Hair follicular keratinocyte (primary cell): ENCODE results near the gene LATS2. TPM values are rescaled to one million over a fixed set of nuclear protein-coding genes. Genes with fewer than 3 reads are reported as not detected.

Experiments used
- total RNA-seq: library from RNA; depleted of rRNA; stranded (reverse); fragments of >200 nt; gene quantifications from 2 replicates; pipeline ENCODE4 v1.2.3, GENCODE V29; 2015

The LATS2 gene
- total RNA-seq: 7.1 and 10.5 TPM in 2 replicates

GRCh38 chr13:21061029-21061763 is at the start of gene LATS2:
Gene LATS2, minus strand, starts transcription at chr13:21061586. Its CDS starts 15,560 bp downstream, at chr13:21046026.

Other genes starting within 250 kb of the LATS2 start
- gene XPO4, start 158.8 kb downstream of the LATS2 start, total RNA-seq: 15.1 and 19.8 TPM in 2 replicates
- gene SAP18, start 78.5 kb upstream of the LATS2 start, total RNA-seq: 48.0 and 52.7 TPM in 2 replicates
- 7.5 and 17.9 TPM in 2 replicates for gene SKA3, start 115.0 kb upstream of the LATS2 start, total RNA-seq
- 39.4 and 51.6 TPM in 2 replicates for gene MRPL57, start 115.1 kb upstream of the LATS2 start, total RNA-seq